HG03159 (cell line): ENCODE data around the gene FOXC2.

Experiments used
- ATAC-seq: cut with Tn5 transposase; IDR thresholded peaks from one replicate; pipeline ENCODE4 v1.9.1; 2021; ENCODE audit warnings: mild to moderate bottlenecking, moderate library complexity; ENCODE audit not compliant: unreplicated experiment

Gene FOXC2

DNA sequence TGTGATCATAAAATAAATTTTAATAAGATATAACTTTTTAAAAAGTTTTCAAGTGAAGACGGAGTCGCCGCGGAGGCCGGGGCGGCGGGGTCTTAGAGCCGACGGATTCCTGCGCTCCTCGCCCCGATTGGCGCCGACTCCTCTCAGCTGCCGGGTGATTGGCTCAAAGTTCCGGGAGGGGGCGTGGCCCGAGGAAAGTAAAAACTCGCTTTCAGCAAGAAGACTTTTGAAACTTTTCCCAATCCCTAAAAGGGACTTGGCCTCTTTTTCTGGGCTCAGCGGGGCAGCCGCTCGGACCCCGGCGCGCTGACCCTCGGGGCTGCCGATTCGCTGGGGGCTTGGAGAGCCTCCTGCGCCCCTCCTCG, at the start of gene FOXC2:
FOXC2 (plus strand) TSS at position 229 of the 365 bp plus-strand sequence. CDS start 507 bp downstream, outside the sequence.
- ATAC-seq: no peak

DNA sequence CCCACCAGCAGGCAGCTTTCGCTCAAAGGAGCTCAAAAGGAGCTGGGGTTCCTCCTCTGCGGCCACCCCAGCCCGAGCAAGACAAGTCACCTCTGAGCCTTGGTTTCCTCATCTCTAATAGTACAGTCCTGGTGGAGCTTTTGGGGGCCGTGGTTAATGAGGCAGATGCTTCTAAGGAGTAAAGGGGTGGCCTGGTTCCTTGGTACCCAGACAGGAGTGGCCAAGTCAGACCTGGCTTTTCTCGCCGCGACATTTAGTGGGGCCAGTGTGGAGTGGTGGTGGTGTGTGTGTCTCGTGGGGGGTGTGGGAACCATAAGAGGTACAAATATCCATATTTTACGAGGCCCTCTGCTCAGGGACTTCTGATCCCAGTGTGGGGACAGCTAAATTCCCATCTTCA, 49.6 kb upstream of the FOXC2 start:
- no peak for ATAC-seq

DNA sequence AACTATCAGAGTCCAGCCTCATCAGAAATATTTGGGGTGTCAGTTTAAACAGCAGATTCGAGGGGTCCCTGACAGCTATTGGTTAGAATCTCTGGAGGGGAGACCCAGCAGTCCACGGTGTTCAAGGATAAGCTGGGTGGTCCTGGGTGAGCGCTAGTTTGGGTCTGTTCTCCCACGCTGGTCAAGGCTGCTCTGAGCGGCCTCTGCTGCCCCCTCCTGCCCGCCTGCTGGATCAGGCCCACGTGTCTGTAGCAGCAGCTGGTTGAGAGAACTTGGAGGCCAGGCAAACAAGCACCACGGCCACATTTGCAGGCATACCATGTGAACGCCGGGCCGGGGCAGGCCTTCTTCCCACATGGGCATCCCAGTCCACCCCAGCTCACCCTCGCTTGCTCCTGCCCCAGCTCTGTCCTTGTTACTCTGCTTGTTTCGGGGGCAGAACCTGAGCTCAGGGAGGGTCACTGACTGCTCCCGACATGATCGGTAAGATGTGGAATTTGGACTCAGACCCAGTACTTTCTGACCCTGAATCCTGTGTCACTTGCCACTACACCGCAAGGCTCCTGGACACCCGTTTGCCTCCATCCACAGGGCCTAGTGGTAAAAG, 48.9 kb upstream of the FOXC2 start:
- ATAC-seq: no peak

DNA sequence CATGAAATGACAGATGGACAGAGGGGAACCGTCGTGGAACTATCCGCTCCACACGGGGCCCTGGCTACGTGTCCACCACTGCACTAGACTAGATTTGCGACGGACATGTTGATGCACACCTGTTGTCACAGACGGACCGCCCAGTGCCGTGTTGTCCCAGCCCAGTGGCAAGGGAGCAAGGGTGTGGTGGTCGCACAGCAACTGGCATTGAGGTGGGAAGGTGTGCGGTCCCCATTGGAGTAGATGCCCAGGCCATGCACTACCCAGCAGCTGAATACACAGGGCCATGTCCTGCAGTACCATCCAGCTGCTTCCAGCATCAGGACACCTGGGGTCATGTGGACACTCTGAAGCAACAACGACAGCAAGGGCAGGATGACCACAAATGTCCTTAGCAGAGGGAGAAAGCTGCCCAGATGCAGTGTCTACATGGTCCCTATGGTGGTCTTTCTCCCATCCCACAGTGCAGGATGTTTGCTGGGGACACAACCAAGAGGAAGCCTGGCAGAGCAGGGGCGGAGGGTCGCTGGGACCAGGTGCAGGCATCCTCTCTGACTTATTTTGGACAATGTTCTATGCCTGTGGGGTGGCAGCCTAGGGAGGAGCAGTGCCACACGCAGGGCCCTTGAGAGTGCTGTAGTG, 47.5 kb upstream of the FOXC2 start:
- no peak for ATAC-seq

DNA sequence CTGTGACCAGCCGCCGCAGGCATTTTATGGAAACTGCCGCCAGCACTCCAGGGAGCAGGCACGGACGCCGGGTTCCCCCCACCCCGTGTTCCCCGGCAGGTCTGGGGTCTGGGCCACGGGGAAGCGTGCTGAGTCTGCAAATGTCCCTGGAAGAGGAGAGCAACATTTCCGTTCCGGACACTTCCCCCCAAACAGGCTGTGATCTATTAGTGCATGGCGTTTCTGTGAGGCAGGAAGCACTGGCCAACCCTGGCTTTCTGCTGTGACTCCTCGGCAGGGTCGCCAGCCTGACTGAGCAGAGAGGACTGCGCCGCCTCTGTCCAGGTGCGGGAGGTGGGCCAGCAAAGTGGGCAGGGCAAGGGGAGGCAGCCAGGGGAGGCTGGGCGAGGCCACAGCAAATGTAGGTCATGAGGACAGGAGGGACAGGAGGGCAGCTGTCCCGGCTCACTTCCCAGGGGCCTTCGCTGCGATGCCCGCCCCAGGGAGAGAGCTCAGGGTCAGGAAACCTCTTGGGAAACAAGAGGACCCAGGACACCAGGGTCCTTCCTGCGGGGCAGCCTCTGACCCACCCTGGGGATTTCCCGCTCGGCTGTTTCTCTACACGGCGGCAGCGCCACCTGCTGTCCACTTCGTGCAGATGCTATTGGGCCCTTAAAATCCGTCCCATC, 46.8 kb upstream of the FOXC2 start:
- no peak for ATAC-seq

DNA sequence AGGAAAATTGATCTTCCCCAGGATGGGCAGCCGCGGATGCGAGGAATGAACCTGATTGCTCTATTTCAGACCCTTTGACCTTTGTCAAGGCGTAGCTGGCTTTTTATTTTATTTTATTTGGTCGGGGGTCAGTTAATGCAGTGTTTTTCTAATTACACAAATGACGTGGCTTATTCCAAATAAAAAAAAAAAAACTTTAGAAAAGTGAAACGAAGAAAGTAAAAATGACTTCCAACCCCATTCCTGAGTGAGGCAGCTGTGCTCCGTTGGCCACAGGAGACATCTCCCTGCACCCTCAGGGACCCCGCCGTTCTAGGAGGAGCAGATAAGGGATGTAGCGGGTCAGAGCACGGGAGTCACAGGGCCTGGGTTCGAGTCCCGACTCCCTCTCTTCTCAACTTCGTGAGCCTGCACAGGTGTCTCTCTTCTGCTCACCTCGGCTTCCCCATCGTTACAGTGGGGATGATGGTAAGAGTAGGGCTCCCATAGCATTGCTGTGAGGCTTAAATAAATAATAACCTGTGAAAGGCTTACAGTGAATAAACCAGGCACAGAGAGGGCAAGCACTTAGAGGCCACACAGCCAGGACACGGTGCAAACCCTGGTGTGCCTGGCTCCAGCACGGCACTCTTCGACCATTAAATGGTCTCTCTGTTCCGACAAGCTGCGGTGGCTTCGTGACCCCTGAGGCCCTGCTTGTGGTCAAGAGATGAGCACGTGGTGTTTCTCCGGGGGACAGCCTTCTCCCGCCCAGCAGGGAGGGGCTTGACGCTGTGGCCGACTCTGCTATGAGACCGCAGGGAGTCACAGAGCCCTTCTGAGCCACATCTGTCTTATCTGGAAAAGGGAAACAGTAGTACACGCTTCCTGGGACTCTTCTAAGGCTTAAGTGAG, 46.1 kb upstream of the FOXC2 start:
- ATAC-seq: no peak

DNA sequence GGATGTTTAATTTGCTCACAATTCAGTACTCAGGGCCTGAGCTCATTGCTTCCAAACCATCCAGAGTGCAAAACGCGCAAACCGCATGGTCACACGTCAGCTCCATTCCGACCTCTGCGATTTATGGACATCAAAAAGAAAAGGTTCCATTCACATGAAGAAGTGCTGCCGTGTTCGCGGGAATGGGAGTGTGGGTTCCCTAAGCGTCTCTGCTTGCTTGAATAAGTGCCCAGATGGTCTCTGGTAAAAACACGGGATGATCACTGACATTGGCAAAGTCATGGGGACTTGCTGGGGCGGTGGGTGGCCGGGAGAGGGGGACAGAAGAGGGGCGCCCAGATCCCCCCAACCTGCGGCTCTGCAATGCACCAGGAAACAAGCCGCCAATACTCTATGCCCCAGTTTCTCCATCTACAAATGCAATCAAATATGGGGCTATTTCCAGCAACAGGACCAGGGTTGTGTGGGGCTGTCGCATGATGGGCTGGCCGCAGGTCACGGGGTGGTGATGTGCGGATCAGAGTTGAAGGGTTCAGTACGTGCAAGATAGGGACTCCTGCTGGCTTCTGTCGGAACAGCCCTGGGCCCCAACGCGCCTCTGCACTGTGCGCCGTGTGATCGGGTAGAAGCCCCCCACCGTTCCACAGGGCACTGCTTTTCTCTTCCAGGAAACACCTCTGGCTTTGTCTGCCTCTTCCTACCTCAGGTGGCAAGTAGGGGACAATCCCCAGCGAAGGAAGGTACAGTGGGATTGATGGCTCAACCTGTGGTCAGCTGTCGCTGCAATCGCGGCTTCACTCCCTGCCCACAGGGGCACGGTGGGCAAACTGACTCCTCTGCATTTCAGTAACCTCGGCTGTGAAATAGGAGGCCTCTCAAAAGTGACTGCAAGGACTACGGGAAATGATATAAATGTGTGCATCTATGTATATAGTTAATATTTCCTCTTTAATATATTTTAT, 45.1 kb upstream of the FOXC2 start:
- ATAC-seq: no peak

DNA sequence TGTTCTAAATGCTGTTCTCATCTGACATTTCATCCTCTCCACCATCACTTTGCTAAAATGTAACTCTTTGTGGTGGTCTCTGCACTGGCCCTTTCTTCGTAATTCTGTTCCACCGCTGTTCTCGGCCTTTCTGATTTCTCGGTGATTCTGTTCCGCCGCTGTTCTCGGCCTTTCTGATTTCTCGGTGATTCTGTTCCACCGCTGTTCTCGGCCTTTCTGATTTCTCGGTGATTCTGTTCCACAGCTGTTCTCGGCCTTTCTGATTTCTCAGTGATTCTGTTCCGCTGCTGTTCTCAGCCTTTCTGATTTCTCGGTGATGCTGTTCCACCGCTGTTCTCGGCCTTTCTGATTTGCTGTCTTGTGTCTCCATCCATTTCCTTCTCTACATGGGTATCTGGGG, 44.0 kb upstream of the FOXC2 start:
- no peak for ATAC-seq

DNA sequence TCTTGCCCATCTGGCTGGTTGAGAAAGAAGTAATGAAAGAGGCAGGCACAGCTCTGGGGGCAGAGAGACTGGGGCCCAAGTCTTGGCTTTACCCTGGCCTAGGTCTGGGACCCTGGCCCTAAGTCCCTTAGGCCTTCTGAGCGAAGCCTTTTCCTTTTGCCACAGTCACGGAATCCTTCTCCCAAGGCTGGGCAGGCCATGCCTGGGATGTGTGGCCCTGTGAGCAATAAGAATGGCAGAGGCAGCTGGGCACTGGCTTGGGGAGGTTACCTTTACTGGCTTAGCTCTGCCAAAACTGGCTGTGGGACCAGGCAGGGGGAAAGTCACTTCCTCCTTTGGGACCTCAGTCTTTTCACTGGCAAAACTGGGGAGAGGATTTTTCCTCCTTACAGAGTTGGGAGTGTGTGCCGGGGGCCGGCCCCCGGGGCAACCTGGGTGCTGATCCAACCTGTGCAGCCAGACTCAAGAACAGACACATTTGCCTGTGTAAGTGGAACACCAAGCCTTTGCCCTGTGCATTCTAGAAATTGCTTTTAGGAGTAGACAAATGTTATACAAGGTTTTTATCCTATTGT, 43.4 kb upstream of the FOXC2 start:
- ATAC-seq: no peak

DNA sequence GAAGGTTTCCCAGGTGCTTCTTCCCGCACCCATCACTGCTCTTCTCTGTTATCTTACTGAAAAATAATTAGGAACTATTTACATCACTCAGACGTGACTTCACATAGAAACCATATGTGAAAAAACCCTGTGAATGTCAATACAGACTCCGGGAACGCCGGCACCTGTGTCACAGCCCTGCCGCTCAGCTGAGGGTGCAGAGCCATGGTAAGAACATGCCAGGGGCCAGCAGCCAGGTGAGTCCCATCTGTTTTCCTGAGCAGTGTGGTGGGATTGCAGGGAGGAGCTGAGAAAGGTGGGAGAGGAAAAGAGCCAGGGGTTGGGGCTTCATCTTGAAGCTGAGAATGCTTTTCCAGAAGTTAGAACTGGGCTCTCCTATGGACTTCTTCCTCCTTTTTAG, 42.6 kb upstream of the FOXC2 start:
- ATAC-seq: no peak

DNA sequence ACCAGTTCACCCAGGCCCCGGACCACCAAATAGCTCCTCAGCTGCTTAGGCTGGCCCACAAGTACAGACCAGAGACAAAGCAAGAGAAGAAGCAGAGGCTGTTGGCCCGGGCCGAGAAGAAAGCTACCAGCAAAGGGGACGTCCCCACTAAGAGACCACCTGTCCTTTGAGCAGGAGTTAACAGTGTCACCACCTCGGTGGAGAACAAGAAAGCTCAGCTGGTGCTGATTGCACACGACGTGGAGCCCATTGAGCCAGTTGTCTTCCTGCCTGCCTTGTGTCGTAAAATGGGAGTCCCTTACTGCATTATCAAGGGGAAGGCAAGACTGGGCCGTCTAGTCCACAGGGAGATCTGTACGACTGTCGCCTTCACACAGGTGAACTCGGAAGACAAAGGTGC, 40.9 kb upstream of the FOXC2 start:
- ATAC-seq: no peak

DNA sequence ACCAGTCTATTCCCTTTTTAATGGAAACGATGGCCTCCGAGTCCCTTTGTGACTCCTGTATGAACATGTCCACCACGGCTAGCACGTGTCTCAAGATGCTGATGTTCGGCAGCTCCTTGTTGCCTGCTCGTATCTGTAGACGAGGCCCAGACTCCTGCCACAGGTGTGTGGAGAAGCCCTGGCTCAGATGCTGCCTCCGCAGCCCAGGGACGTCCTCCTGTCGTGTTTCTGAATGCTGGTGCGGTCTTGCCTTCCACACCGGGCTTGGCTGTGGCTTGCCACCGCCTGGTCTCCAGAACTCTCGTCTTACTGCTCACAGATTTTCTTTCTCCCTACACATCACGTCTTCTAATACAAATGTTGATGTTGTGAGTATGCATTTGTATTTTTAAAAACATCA, 39.3 kb upstream of the FOXC2 start:
- ATAC-seq: no peak

DNA sequence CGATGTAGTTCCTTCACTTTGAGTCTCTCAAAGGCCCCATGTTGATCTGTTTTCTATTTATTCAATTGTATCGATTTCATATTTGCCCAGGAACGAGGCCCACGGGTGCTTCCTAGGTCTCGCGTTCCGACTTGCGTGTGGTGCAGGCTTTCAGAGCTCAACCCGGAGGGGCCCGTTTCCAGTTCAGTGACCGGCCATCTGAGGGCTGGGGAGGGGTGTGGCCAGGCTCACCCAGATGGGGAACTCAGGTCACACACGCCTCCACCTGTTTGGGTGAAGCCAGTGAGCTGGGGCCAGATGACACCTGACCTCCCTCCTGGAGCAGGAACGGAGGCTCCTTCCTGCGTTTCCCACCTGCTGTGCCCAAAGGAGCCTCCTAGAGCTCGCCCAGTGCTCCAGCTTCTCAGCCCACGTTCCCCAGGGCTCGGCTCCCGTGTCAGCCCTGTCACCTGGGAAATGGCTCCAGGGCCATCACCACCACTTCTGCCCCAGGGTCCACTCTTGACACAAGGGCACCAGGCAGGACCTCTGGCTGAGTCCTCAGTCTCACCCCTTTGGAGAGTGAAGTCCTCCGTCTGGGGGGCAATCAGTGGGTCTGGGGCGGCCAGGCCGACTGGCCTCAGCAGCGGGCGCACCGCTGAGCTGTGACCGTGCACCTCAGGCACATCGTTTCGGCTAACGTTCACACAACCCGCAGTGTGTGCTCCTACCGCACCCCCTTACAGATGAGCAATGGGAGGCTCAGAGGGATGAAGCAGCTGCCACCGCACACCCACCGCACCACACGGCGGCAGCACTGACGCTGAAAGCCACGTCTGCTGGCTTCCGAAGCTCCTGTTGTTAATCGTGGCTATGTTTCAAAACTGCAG, 38.3 kb upstream of the FOXC2 start:
- no peak for ATAC-seq

DNA sequence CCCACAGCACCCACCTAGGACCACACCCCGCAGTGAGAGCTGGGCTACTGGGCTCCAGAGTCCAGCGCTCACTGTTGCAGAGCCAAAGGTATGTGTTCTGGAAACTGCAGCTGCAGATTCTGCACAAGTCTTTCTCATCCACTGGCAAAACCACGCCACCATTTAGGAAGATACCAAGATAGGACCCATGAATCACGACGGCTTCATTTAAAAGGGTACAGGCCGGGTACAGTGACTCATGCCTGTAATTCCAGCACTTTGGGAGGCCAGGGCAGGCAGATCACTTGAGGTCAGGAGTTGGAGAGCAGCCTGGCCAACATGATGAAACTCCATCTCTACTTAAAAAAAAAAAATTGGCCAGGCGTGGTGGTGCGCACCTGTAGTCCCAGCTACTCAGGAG, 37.5 kb upstream of the FOXC2 start:
- ATAC-seq: no peak

DNA sequence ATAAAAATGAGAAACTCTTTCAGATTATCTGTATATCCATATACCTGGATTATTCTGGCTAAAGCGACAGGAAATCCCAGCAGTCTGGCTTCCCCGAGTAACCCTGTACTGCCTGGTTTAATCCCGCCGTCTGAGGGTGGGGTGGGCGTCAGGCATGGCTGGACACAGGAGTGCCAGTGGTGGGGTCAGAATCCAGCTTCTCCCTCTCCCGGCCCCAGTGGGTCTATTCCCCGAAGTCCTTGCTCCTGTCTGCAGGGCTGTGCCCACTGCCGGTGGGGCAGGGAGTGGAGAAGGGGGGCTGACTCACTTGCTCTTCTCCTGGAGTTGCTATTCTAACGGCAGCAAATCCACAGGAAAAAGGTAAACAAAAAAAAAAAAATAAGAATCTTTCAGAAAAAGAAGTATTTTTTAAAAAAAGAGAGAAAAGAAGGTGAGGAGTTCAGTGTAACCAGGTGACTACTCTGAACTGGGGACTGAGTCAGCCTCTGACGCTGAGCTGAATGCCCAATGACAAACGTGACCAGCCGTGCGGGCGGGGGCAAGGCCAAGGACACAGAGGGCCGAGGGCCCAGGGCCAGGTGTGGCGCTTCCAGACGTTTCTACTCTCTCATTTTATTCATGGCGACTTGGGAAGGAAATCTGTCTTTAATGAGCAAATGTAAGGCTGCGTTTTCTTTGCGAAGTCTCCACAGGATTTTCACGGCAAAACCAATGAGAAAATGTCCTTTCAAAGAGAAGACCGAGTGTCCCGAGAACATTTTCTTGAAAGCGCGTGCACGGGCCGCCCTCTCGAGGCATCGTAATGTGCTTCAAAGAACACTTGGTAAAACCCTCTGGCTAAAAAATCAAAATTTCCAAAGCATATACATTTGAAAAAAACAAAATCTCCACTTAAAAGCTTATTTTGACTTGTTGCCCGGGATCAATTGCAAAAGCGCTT, 36.1 kb upstream of the FOXC2 start:
- no peak for ATAC-seq

DNA sequence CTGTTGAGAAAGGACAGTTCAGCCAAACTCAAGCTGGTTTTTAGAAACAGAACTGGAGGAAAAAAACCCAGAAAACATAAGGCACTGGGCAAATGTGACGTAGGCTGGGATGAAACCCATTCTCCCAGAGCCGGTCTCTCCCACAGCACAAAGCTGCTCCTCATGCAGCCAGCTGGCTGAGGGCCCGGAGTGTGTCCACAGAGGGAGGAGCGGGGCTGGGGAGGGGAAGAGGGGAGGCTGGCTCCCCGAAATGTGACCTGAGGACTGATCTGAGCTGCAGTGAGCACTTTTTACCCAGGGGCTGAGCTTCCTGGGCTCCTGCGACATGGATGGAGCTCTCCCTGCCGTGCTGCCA, 35.5 kb upstream of the FOXC2 start:
- no peak for ATAC-seq

DNA sequence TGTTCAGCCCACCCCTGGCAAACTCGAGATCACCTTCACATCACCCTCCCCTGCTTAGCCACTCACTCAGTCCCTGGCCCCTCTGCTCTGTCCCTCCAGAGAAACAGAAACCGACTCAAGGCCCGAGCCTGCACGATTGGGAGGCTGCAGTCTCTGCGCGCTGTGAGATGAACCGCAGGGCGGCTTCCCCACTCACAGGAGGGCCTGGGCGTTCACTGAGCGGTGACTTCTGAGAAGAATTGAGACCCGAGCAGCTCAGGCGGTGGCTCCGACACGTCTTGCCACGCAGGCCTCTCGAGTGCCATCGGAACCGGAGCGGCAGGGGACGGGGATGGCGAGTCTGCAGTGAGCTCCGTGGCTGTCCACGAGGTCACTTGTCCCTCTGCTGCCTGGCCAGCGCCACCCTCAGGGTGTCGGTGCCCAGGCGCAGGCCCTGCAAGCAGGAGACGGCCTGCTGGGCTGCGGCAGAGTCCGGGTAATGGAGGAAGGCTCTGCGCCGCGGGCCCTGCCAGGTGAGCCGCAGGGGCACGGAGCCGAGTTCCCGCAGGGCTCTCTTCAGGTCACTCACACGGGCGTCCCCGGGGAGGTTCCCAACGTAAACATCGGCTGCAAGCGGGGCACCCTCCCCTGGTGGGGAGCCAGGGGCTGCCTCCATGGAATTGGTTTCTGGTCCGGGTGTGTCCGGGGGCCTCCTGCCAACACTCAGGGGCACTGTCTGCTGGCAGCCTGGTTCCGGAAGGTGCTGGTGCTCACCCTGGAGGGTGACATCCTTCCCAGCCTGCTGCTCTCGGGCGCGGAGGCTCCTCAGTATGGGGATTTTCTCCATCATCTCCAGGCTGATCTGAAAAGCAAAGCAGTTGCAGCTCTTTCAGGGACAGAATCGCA, 34.7 kb upstream of the FOXC2 start:
- ATAC-seq: no peak
